Testis (tissue), 2 donors: Measurements from ENCODE around the gene XYLT1.

ENCODE experiments used
- CTCF ChIP-seq, 3 experiments: fragments of 450-650 bp in 2 of 3; fragments of 200-600 bp in 1 of 3; sonication (generic) in 1 of 3; IDR thresholded peaks; one replicate each; pipeline ENCODE4 v1.5.1; 2016 to 2019; ENCODE audit warnings: antibody characterized with exemption in 3 of 3, mild to moderate bottlenecking in 2 of 3, moderate library complexity in 1 of 3
- POLR2A ChIP-seq: fragments of 450-650 bp; IDR thresholded peaks from one replicate; pipeline ENCODE4 v1.6.1; 2017; ENCODE audit warnings: antibody characterized with exemption, mild to moderate bottlenecking, moderate library complexity

- TF ChIP-seq POLR2A (no peak), CTCF (IDR thresholded peaks at IDR 0.05) (no peak)
Measured at GRCh38 chr16:17306745-17307144, 164.0 kb downstream of the XYLT1 start.
